Measurements from ENCODE around the gene NEO1. TPM values are rescaled to one million over a fixed set of nuclear protein-coding genes. Genes with fewer than 3 reads are reported as not detected.
A peak's percentile ranks its signal among the peaks of the same experiment; 100 is the strongest.

NEO1 gene
- 1.4 and 2.9 TPM in 2 replicates for total RNA-seq (2014; rRNA removed; shearing (Covaris generic))
- polyA plus RNA-seq (2015; cell fraction: cytosol; rRNA removed): 3.6 and 4.4 TPM in 2 replicates
- 10.8 and 11.6 TPM in 2 replicates for polyA plus RNA-seq (2015; cell fraction: nucleus; rRNA removed)

GRCh38 chr15:73051807-73052652 is at the start of gene NEO1:
Gene NEO1 (plus strand): TSS chr15:73052463. CDS start chr15:73052676, 213 bp downstream.
- DNase-seq (ENCODE audit: low read depth): peak; percentile 45

GRCh38 chr15:73004462-73004861 is 47.8 kb upstream of the NEO1 start:
- no peak for DNase-seq (ENCODE audit: low read depth)

GRCh38 chr15:73005032-73005431 is 47.2 kb upstream of the NEO1 start:
- DNase-seq (ENCODE audit: low read depth): no peak

GRCh38 chr15:73005446-73005845 is 46.8 kb upstream of the NEO1 start:
- no peak for DNase-seq (ENCODE audit: low read depth)

- DNase-seq (ENCODE audit: low read depth): no peak
Measured at GRCh38 chr15:73006523-73006922, 45.7 kb upstream of the NEO1 start.

- no peak for DNase-seq (ENCODE audit: low read depth)
Measured at GRCh38 chr15:73009066-73010056, 42.9 kb upstream of the NEO1 start.

- no peak for DNase-seq (ENCODE audit: low read depth)
Measured at GRCh38 chr15:73010154-73011152, 41.8 kb upstream of the NEO1 start.

GRCh38 chr15:73014904-73015303 is 37.4 kb upstream of the NEO1 start:
- no peak for DNase-seq (ENCODE audit: low read depth)

GRCh38 chr15:73015493-73015892 is 36.8 kb upstream of the NEO1 start:
- DNase-seq (ENCODE audit: low read depth): no peak

GRCh38 chr15:73017987-73018386 is 34.3 kb upstream of the NEO1 start:
- no peak for DNase-seq (ENCODE audit: low read depth)

GRCh38 chr15:73019154-73019553 is 33.1 kb upstream of the NEO1 start:
- DNase-seq (ENCODE audit: low read depth): no peak

- DNase-seq (ENCODE audit: low read depth): no peak
Measured at GRCh38 chr15:73019601-73020146, 32.6 kb upstream of the NEO1 start.

GRCh38 chr15:73021139-73021621 is 31.1 kb upstream of the NEO1 start:
- DNase-seq (ENCODE audit: low read depth): no peak

- DNase-seq (ENCODE audit: low read depth): no peak
Measured at GRCh38 chr15:73022161-73022560, 30.1 kb upstream of the NEO1 start.

- no peak for DNase-seq (ENCODE audit: low read depth)
Measured at GRCh38 chr15:73023071-73023470, 29.2 kb upstream of the NEO1 start.

- no peak for DNase-seq (ENCODE audit: low read depth)
Measured at GRCh38 chr15:73024168-73024567, 28.1 kb upstream of the NEO1 start.

- no peak for DNase-seq (ENCODE audit: low read depth)
Measured at GRCh38 chr15:73026511-73027054, 25.7 kb upstream of the NEO1 start.

- no peak for DNase-seq (ENCODE audit: low read depth)
Measured at GRCh38 chr15:73028031-73028430, 24.2 kb upstream of the NEO1 start.

GRCh38 chr15:73028831-73029451 is 23.3 kb upstream of the NEO1 start:
- no peak for DNase-seq (ENCODE audit: low read depth)
